ENCODE data around the gene CNOT11. TPM values are rescaled to one million over a fixed set of nuclear protein-coding genes. Genes with fewer than 3 reads are reported as not detected.

The CNOT11 gene
- total and polyA plus RNA-seq, 2 donors (not counting 1 experiment from before 2014, with no cell fraction given) = 37.6 to 46.3 TPM

DNA sequence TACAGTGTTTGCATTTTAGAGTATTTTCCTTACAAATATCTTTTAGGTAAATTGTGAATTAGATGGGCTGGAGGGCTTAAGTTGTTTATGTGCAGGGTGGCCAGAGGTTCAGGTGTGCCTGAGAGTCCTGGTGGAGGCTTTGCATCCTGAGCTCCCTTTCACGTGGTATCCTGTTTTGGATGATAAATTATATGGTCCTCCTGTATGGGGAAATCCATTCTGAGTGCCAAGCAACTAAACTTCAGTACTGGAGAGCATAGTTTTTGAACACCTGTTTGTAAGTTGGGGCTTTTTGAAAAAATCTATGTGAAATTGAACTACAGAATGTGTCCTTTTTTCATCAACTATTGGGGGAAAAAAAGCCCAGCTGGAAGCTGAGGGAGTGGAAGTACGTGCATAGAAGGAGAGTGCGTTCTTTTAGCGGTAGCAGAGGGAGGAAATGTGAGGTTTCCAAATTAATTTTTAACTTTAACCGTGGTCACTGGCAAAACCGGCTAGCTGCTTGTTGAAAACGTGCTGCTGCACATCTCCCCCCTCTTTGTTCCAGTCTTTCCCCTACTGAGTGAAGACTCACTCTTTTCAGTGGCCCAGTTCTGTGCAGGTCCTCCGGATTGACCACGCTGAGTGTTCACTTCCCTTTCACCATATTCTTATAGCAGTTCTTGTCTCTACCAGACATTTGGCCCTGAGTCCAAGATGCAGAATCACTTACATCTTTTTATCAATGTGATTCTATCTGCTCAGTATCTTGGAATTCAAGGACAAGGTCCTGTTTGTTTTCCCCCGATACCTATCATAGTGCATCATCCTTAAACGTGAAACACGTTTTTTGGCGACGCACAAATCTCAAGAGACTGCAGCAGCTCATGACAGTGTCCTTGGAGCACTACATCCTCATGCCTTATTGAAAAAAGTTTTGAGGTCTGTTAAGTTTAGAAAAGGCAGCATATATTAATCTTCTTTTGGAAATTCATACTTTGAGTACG lies 15.3 kb downstream of the CNOT11 start:
- no peak for DNase-seq
- ChIA-PET CTCF (no interaction called here), POLR2A (no interaction called here)
- no peak overlapping the region for H2AFZ ChIP-seq (ENCODE audit: insufficient read depth, low read depth, low read length, poor library complexity, severe bottlenecking)
- no peaks in the 10 kb centered on the region for H3K79me2 ChIP-seq (ENCODE audit: control insufficient read depth, insufficient read depth, low read length)
- Mint-ChIP-seq H3K4me1 (peaks cover 2% of the 10 kb centered on the region), H3K4me3 (no peak overlapping the region), H3K27ac (peak overlapping the region; percentile 32), H3K9me3 (ENCODE audit: insufficient read depth) (no peaks in the 10 kb centered on the region), H3K27me3 (no peaks in the 10 kb centered on the region)
- no peak overlapping the region for H3K9ac ChIP-seq (ENCODE audit: low read length)
- 61% methylated on average over 14 of the region's 15 CpGs for WGBS (ENCODE audit: insufficient coverage)
- H3K4me2 ChIP-seq (replicated peaks; ENCODE audit: low read depth, low read length, poor library complexity, severe bottlenecking) = no peak overlapping the region
- H3K4me1 ChIP-seq (ENCODE audit: control insufficient read depth in 2 of 2, insufficient read depth in 2 of 2, low read length in 2 of 2) = no peaks in the 10 kb centered on the region
- no peaks in the 10 kb centered on the region for H3K9me3 ChIP-seq (ENCODE audit: control extremely low read depth in 1 of 3, control insufficient read depth in 2 of 3, insufficient read depth in 1 of 3, low read length in 2 of 3)
- H3K27me3 ChIP-seq (replicated peaks in 1 of 4; ENCODE audit: control extremely low read depth in 1 of 4, control insufficient read depth in 3 of 4, insufficient read depth in 4 of 4, low read length in 3 of 4) = no peaks in the 10 kb centered on the region
- TF ChIP-seq EZH2 (IDR thresholded peaks at IDR 0.05; ENCODE audit: borderline replicate concordance, insufficient read depth, low read depth, low read length, poor library complexity, severe bottlenecking) = no peak
- TF ChIP-seq, protein P1, sequence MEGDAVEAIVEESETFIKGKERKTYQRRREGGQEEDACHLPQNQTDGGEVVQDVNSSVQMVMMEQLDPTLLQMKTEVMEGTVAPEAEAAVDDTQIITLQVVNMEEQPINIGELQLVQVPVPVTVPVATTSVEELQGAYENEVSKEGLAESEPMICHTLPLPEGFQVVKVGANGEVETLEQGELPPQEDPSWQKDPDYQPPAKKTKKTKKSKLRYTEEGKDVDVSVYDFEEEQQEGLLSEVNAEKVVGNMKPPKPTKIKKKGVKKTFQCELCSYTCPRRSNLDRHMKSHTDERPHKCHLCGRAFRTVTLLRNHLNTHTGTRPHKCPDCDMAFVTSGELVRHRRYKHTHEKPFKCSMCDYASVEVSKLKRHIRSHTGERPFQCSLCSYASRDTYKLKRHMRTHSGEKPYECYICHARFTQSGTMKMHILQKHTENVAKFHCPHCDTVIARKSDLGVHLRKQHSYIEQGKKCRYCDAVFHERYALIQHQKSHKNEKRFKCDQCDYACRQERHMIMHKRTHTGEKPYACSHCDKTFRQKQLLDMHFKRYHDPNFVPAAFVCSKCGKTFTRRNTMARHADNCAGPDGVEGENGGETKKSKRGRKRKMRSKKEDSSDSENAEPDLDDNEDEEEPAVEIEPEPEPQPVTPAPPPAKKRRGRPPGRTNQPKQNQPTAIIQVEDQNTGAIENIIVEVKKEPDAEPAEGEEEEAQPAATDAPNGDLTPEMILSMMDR (IDR thresholded peaks at IDR 0.05) = no peak
- intact Hi-C loops (cut with micrococcal nuclease) = no loop called here
- ATAC-seq (ENCODE audit: low read depth) = no peak
- H3K27ac ChIP-seq (ENCODE audit: low read length in 2 of 2) = peak overlapping the region in 1 of 2 donors; percentile 3
- H4K20me1 ChIP-seq (ENCODE audit: control insufficient read depth, insufficient read depth, low read length, poor library complexity, severe bottlenecking) = peaks cover 7% of the 10 kb centered on the region
- H3K36me3 ChIP-seq (replicated peaks in 1 of 2; ENCODE audit: control extremely low read depth in 1 of 2, control insufficient read depth in 1 of 2, extremely low read depth in 1 of 2, insufficient read depth in 2 of 2, low read length in 1 of 2) = peaks cover 3 to 77% of the 10 kb centered on the region in 2 experiments
- no peak overlapping the region for H3K4me3 ChIP-seq (ENCODE audit: control extremely low read depth in 1 of 5, extremely low read depth in 1 of 5, insufficient read depth in 1 of 5, low read depth in 2 of 5, low read length in 4 of 5)

DNA sequence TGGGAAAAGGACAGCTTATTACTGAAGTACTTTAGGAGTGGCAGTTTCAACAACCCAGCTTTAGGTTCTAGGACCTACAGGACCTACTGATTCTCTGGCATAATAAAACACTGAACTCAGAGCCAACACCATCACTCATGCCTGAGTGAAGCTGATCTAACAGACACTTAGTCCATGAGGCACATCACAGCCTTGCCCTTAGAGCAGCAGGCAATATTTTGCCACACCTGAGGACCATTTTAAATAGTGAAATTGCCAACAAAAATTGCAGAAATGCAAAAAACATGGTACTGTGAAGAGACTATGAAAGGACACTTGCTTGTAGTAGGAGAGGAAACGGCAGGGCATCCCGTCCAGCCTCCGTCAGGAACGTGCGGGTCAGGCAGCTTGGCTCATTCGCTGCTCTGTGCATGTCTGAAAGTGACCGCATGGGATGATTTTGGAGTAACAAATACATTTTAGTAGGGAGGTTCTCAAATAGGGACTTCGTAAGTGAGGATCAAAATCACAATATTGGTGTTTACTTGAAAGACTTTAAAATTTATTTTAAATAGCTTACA lies 18.1 kb downstream of the CNOT11 start:
- DNase-seq = no peak
- Mint-ChIP-seq H3K27ac (no peak overlapping the region), H3K4me3 (no peak overlapping the region), H3K4me1 (peaks cover 2% of the 10 kb centered on the region), H3K27me3 (no peaks in the 10 kb centered on the region), H3K9me3 (ENCODE audit: insufficient read depth) (no peaks in the 10 kb centered on the region)
- Histone ChIP-seq H3K4me2 (replicated peaks; ENCODE audit: low read depth, low read length, poor library complexity, severe bottlenecking) (no peak overlapping the region), H3K27ac (ENCODE audit: low read length in 2 of 2) (peak overlapping the region in 1 of 2 donors; percentile 19), H4K20me1 (ENCODE audit: control insufficient read depth, insufficient read depth, low read length, poor library complexity, severe bottlenecking) (no peaks in the 10 kb centered on the region), H2AFZ (ENCODE audit: insufficient read depth, low read depth, low read length, poor library complexity, severe bottlenecking) (no peak overlapping the region), H3K79me2 (ENCODE audit: control insufficient read depth, insufficient read depth, low read length) (no peaks in the 10 kb centered on the region), H3K27me3 (replicated peaks in 1 of 4; ENCODE audit: control extremely low read depth in 1 of 4, control insufficient read depth in 3 of 4, insufficient read depth in 4 of 4, low read length in 3 of 4) (no peaks in the 10 kb centered on the region), H3K4me3 (ENCODE audit: control extremely low read depth in 1 of 5, extremely low read depth in 1 of 5, insufficient read depth in 1 of 5, low read depth in 2 of 5, low read length in 4 of 5) (no peak overlapping the region), H3K36me3 (replicated peaks in 1 of 2; ENCODE audit: control extremely low read depth in 1 of 2, control insufficient read depth in 1 of 2, extremely low read depth in 1 of 2, insufficient read depth in 2 of 2, low read length in 1 of 2) (peaks cover 0 to 66% of the 10 kb centered on the region in 2 experiments), H3K9ac (ENCODE audit: low read length) (no peak overlapping the region), H3K9me3 (ENCODE audit: control extremely low read depth in 1 of 3, control insufficient read depth in 2 of 3, insufficient read depth in 1 of 3, low read length in 2 of 3) (no peaks in the 10 kb centered on the region), H3K4me1 (ENCODE audit: control insufficient read depth in 2 of 2, insufficient read depth in 2 of 2, low read length in 2 of 2) (no peaks in the 10 kb centered on the region)
- intact Hi-C loops (cut with micrococcal nuclease) = no loop called here
- TF ChIP-seq, protein P1 (IDR thresholded peaks at IDR 0.05) = no peak
- TF ChIP-seq EZH2 (IDR thresholded peaks at IDR 0.05; ENCODE audit: borderline replicate concordance, insufficient read depth, low read depth, low read length, poor library complexity, severe bottlenecking) = no peak
- 100% methylated on average over 6 of the region's 8 CpGs for WGBS (ENCODE audit: insufficient coverage)
- ChIA-PET CTCF (interaction anchor here (0.6 kb wide), 1 partner anchor 540 kb away, joined by 3 read pairs; no protein-coding TSS in a partner anchor), POLR2A (no interaction called here)
- no peak for ATAC-seq (ENCODE audit: low read depth)
